ENCODE results near the gene ST6GALNAC6. TPM values are rescaled to one million over a fixed set of nuclear protein-coding genes. Genes with fewer than 3 reads are reported as not detected.

ST6GALNAC6 gene
- total RNA-seq, 1 donor from 2014 or later = 23.4 TPM

DNA sequence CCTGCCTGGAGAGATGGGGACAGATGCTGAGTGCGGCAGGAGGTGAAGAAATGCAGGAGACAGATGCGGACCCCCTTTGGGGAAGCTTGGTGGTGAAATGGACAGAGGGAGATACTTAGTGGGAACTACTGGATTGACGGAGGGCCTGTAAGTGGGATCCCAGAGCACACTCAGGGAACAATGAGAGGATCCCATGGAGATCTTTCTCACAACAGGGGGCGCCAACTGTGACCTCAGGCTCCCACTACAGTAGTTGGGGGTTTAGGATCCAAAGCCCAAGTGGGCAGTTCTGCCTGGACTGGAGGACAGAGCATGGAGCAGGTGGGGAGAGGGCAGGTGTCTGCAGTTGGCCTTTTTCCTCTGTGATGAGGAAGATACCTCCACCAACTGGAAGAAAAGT is 34.8 kb upstream of the ST6GALNAC6 start:
- DNase-seq (ENCODE audit: low read depth in 2 of 2) = no peak

DNA sequence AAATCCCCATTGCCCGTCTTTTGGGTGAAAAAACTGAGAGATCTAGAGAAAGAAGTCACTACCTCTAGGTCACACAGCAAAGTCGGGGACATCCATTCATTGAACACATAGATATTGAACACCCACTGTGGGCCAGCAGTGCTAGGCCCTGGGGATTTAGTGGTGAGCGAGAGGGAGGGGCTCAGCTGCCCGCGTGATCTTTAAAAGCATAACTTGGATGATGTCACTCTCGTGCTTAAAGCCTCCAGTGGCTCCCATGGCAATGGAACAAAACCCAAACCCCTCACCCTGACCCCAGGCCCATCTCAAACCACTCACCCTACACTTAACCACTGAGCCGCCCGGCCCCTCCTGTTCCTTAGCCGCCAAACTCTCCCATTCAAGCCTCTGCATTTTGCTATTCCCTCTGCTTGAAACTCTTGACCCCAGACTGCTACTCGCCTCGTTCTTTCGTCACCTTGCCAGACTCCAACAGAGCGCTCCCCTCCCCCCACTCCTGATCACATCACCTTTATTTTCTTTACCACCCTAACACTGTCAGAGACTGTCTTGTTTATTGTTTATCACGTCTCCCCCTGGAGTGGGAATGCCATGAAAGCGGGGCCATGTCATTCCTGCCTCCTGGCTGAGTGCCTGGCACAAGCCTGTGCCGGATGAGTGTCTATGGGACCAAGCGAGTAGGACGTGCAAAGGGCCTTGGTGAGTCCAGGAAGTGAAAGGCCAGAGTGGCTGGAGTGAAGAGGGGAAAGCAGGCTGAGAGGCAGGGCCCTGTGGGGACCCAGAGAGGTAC is 31.9 kb upstream of the ST6GALNAC6 start:
- peak; percentile 45 to 70 for DNase-seq (ENCODE audit: low read depth in 2 of 2)

DNA sequence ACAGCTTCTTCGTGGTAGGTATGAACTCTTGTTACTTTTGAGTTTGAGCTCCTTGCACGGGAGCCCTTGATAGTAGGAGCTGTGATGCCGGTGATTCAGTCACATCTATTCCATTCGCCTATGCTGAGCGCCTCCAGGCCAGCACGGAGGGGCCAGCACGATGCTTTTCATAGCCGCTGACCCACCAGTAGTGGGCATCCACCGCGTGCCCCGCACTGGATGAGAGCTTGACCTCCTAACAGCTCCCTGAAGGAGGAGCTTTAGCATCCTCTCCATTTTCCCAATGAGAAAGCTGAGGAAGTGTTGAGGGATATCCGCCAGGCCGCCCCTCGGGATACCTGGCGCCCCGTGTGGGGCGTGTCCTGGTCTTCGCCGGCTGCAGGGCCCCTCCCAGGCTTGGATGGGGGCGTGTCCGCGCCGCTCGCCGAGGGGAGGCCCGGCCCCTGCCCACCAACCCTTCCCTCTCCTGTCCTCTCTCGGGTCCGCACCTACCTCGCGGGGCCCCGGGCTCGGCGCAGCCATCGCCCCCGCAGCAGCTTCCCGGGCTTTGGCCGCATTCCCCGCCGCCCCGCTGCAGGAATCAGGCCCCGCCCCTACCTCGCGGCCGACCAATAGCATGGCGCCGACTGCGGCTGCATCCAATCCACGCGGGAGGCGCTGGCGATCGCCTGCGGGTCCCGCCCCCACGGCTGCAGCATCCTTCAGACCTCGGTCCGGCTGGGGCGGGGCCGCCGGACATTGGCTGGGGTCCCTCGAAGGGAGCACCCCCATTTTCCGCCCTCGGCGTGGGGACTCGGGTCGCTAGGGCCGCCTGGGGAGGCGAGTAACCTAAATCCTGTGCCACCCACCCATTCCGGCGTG is 31.1 kb upstream of the ST6GALNAC6 start, which contains the start of gene PIP5KL1:
Gene PIP5KL1 (minus strand): TSS at position 547 of the 861 bp plus-strand sequence. CDS start 25 bp downstream, at position 522.
- peak; percentile 44 to 86 for DNase-seq (ENCODE audit: low read depth in 2 of 2)

GRCh38 chr9:127929625-127929979 is 30.2 kb upstream of the ST6GALNAC6 start:
- DNase-seq (ENCODE audit: low read depth in 2 of 2) = no peak

- DNase-seq (ENCODE audit: low read depth in 2 of 2) = no peak
These were observed 29.5 kb upstream of the ST6GALNAC6 start for GRCh38 chr9:127928676-127929624.

DNA sequence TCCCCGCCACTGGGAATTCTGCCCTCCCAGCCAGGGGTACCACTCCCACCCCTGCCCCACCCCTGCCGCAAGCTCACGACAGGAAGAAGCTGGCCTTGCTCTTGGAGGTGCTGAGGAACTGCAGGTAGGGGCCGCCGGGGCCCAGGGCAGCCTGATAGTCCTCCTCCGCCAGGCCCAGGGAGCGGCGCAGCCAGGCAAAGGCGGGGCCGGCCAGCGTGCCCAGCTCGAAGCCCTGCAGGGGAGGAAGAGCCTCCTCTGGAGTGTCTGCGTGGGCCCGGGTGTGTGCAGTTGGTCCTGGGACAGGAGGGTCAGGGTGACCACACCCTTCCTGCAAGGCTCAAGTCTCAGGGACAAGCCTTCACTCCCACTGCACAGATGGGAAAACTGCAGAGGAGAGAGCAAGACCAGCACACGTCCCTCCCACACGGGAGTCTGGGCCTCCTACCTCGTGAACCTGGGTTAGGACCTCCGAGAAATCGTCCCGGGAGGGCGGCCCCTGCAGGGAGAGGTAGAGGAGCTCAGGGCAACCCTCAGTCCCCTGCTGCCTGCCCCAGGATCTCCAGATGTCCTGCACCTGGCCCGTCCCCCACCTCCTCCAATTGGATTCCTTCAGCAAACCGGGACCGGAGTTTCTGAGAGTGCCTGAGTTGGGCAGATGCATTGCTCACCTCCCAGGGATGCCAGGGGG is 28.7 kb upstream of the ST6GALNAC6 start:
- DNase-seq (ENCODE audit: low read depth in 2 of 2) = no peak

DNA sequence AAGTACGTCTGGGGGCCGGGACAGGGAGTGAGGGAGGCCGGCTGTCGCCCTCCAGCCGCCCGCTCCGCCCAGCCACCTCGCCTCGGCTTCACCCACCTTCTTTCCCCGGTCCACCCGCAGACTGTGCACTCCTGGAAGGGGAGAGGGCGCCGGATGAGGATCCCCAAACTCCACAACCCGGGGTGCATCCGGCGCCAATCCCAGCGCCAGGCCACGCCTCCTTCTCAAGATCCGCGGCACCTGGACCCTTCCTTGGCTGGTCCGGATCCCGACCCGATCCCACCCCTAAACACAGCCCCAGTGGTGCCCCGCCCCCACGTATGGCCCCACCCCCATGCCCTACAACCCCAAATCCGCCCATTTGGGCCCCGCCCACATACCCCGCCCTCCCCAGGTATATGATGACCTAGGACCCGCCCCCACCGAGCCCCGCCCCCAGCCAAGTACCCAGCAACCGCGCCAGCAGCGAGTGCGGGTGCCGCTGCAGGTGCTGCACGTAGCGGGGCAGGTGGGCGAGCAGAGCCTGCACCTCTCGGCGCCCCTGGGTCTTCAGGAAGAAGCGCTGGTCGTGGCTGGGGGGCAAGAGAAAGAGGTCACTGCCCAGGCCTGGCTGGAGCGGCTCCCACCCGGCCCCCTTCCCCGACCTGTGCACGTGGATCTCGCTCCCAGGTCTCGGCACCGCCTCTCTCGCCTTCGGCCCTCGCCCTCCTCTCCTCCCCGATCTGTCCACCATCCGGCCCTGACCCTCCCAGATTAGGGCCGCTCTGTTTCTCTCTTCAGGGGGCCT is 28.0 kb upstream of the ST6GALNAC6 start:
- no peak for DNase-seq (ENCODE audit: low read depth in 2 of 2)

- DNase-seq (ENCODE audit: low read depth in 2 of 2) = no peak
These were observed 27.4 kb upstream of the ST6GALNAC6 start for GRCh38 chr9:127926906-127927200.

- no peak for DNase-seq (ENCODE audit: low read depth in 2 of 2)
These were observed 26.8 kb upstream of the ST6GALNAC6 start for GRCh38 chr9:127925959-127926905.

- no peak for DNase-seq (ENCODE audit: low read depth in 2 of 2)
These were observed 25.5 kb upstream of the ST6GALNAC6 start for GRCh38 chr9:127924736-127925444.

GRCh38 chr9:127923771-127924170 is 24.4 kb upstream of the ST6GALNAC6 start:
- peak in 1 of 2 donors; percentile 33 for DNase-seq (ENCODE audit: low read depth in 2 of 2)

DNA sequence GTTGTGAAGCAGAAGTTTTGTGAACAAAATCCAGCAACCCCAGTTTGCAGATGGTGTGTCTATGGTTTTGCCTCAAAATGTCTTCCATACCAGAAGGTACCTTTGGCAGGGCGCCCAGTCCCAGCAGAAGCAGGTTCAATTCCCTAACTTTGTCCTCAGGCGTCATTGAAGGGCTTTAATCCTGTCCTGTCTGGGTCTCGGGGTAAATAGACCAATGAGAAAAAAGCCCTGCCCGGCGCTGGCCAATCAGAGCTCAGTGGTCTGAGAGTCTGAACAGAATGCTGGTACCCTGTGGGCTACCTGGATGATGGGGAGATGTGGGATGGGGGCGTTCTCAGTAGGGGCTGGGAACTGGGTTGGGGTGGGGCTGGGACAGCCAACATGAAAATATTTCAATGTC is 23.6 kb upstream of the ST6GALNAC6 start:
- DNase-seq (ENCODE audit: low read depth in 2 of 2) = no peak

DNA sequence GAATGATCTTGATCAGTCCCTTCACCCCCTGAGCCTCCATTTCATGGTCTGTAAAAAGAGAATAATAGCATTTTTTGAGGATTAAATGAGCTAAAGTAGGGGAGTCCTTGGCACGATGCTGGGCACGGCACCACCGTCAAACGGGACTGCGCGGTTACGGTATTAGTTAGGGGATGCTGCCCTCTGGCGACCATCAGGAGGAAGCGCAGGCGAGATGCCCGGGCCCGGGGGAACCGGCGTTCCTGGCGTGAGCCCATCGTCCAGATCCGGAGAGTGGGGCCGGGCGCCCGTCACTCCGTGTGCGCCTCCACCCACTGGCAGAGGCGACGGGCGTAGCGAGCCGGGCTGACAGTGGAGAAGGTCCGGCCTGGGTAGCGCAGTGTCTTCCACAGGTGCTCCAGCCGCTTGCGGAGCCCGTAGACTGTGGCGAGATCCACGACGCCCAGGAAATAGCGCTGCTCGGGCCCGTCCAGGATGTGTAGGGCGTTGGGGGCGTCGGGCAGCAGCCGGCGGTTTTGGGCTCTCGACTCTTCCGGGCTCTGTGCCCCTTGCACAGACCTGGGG is 22.2 kb upstream of the ST6GALNAC6 start:
- DNase-seq (ENCODE audit: low read depth in 2 of 2) = peak in 1 of 2 donors; percentile 64

DNA sequence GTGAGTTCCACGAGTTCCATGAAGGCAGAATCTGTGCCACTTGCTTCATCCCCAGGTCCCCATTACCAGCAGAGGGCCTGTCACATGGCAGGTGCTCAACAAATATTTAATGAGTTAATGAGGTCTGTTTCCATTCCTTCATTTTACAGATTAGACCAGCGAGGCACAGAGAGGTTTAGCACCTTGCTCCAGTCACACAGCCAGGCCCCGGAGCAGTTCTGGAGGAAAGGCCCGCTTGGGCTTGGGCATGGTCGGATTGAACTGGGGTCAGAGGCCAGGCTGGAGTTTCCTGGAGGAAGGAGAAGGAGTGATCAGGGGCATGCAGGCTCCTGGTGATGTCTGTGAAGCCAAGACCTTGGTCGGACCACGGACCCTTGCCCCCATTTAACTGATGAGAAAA is 21.4 kb upstream of the ST6GALNAC6 start:
- no peak for DNase-seq (ENCODE audit: low read depth in 2 of 2)

DNA sequence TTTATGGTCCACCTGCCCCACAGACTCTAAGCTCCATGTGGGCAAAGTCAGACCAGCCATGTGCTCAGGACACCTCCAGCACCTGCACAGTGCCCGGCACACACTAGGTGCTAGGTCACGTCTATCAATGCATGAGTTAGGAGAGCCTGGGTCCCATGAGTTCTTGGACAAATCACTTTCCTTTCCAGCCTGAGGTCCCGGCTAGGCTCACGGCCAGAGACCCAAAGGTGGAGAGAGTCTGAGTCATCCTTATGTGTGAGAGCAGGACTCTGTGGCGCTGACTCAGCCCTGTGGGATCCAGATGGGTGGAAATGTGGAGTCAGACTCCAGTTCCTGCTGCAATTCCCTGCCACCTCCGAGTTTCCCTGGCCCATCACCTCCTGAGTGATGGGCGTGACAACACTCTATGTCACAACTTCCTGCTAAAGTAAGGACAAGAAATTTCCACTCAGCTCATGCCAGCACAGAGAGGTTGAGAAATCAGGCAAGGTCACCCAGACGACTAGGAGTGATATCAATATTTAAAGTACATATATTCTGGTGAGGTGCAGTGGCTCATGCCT is 19.9 kb upstream of the ST6GALNAC6 start:
- DNase-seq (ENCODE audit: low read depth in 2 of 2) = peak; percentile 98 to 100

GRCh38 chr9:127918183-127919107 is 19.0 kb upstream of the ST6GALNAC6 start:
- peak in 1 of 2 donors; percentile 40 for DNase-seq (ENCODE audit: low read depth in 2 of 2)

DNA sequence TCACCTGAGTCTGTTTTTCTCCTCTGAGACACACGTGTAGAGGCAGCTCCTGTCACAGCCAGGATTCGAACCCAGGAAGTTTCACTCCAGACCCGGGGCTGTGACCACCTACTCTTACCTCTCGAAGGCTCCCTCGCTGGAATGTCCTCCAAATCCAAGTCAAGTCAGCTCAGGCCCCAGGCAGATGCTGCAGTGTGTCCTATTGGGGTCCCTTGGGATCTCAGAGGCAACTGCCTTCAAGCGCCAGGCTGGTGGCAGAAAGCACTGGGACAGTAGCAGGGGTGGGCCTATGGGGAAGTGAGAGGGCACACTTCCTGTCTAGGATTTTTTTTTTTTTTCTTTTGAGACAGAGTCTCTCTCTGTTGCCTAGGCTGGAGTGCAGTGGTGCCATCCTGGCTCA is 18.2 kb upstream of the ST6GALNAC6 start:
- no peak for DNase-seq (ENCODE audit: low read depth in 2 of 2)
